NCI-H1436 (cell line): ENCODE data around the gene DERA.
"Not testable (repeated sequence)": the region's sequence is repeated elsewhere in the genome, so short reads cannot be mapped to it uniquely, and the experiment has no call there.

Experiments used
- DNase-seq: peaks from one replicate; lab custom pipeline; 2025; lab: John Stamatoyannopoulos, UW

Gene DERA

GRCh38 chr12:15904378-15904920, 6.7 kb upstream of the DERA start:
- DNase-seq: no peak

- DNase-seq: no peak
Observed at GRCh38 chr12:15910468-15910863, 666 bp upstream of the DERA start.

- not testable (repeated sequence) for DNase-seq
Observed at GRCh38 chr12:15911931-15912330, 799 bp downstream of the DERA start.

GRCh38 chr12:15914131-15914530, 3.0 kb downstream of the DERA start:
- not testable (repeated sequence) for DNase-seq

- no peak for DNase-seq
Observed at GRCh38 chr12:15918066-15918465, 6.9 kb downstream of the DERA start.

- no peak for DNase-seq
Observed at GRCh38 chr12:15919418-15919817, 8.3 kb downstream of the DERA start.

- no peak for DNase-seq
Observed at GRCh38 chr12:15924956-15925355, 13.8 kb downstream of the DERA start.

- no peak for DNase-seq
Observed at GRCh38 chr12:15928346-15928745, 17.2 kb downstream of the DERA start.

- DNase-seq: no peak
Observed at GRCh38 chr12:15928870-15929571, 17.9 kb downstream of the DERA start.

- peak; percentile 45 for DNase-seq
Observed at GRCh38 chr12:15931590-15932053, 20.5 kb downstream of the DERA start.

GRCh38 chr12:15932327-15932726, 21.2 kb downstream of the DERA start:
- no peak for DNase-seq

GRCh38 chr12:15932971-15933370, 21.8 kb downstream of the DERA start:
- DNase-seq: no peak

GRCh38 chr12:15933751-15934150, 22.6 kb downstream of the DERA start:
- no peak for DNase-seq

GRCh38 chr12:15936751-15937150, 25.6 kb downstream of the DERA start:
- no peak for DNase-seq

- DNase-seq: no peak
Observed at GRCh38 chr12:15937902-15938301, 26.8 kb downstream of the DERA start.

- DNase-seq: no peak
Observed at GRCh38 chr12:15939111-15939510, 28.0 kb downstream of the DERA start.

- DNase-seq: no peak
Observed at GRCh38 chr12:15942475-15942874, 31.3 kb downstream of the DERA start.

- DNase-seq: not testable (repeated sequence)
Observed at GRCh38 chr12:15943519-15943918, 32.4 kb downstream of the DERA start.

- not testable (repeated sequence) for DNase-seq
Observed at GRCh38 chr12:15948461-15948860, 37.3 kb downstream of the DERA start.

- DNase-seq: no peak
Observed at GRCh38 chr12:15955281-15955680, 44.1 kb downstream of the DERA start.

GRCh38 chr12:15956010-15956409, 44.9 kb downstream of the DERA start:
- no peak for DNase-seq

- no peak for DNase-seq
Observed at GRCh38 chr12:15956413-15957185, 45.5 kb downstream of the DERA start.

- DNase-seq: no peak
Observed at GRCh38 chr12:15962760-15963159, 51.6 kb downstream of the DERA start.
